HG03354 (cell line): ENCODE data around the gene MLXIP.
"Not testable (repeated sequence)": the region's sequence is repeated elsewhere in the genome, so short reads cannot be mapped to it uniquely, and the experiment has no call there.

ENCODE experiments used
- ATAC-seq: cut with Tn5 transposase; IDR thresholded peaks from one replicate; pipeline ENCODE4 v1.9.1; 2021; ENCODE audit warnings: mild to moderate bottlenecking; ENCODE audit not compliant: unreplicated experiment, poor library complexity, severe bottlenecking

MLXIP gene, protein sequence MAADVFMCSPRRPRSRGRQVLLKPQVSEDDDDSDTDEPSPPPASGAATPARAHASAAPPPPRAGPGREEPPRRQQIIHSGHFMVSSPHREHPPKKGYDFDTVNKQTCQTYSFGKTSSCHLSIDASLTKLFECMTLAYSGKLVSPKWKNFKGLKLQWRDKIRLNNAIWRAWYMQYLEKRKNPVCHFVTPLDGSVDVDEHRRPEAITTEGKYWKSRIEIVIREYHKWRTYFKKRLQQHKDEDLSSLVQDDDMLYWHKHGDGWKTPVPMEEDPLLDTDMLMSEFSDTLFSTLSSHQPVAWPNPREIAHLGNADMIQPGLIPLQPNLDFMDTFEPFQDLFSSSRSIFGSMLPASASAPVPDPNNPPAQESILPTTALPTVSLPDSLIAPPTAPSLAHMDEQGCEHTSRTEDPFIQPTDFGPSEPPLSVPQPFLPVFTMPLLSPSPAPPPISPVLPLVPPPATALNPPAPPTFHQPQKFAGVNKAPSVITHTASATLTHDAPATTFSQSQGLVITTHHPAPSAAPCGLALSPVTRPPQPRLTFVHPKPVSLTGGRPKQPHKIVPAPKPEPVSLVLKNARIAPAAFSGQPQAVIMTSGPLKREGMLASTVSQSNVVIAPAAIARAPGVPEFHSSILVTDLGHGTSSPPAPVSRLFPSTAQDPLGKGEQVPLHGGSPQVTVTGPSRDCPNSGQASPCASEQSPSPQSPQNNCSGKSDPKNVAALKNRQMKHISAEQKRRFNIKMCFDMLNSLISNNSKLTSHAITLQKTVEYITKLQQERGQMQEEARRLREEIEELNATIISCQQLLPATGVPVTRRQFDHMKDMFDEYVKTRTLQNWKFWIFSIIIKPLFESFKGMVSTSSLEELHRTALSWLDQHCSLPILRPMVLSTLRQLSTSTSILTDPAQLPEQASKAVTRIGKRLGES

DNA sequence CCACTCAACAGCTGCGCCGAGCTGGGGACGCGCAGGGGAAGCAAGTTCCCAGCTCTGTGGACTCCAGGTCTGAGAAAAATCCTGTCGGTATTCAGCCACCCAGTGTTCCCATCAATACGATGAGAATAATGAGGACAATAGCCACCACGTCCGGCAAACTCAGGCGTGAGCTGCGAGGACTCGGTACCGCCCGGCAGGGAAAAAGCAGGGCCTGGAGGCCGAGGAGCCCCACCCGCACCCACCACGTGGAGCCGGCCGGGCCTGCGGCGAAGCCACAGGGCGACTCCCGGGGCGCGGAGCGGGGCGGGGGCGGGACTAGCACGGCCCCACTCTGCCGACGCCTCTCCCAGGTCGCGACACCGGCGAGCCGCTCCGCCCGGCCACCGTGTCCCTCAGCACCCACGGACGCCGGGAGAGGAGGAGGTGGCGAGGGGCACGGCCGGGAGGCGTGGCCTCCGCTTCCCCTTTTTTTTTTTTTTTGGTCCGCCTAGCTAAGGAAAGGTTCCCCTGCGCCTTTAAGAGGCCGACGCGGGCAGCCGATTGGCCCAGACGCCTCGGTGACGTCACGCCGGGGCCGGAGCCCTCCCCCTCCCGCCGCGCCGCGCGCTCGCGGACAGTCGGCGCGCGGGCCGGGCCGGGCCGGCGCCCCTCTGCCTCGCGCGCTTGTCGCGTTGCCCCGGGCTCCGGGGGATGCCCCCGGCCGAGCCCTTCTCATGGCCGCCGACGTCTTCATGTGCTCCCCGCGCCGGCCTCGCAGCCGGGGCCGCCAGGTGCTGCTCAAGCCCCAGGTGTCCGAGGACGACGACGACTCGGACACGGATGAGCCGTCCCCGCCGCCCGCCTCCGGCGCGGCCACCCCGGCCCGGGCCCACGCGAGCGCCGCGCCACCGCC is at the start of gene MLXIP:
Gene MLXIP, plus strand, starts transcription at position 616 of the 892 bp plus-strand sequence. Its CDS starts 98 bp downstream, at position 714.
- ATAC-seq = peak; percentile 65

DNA sequence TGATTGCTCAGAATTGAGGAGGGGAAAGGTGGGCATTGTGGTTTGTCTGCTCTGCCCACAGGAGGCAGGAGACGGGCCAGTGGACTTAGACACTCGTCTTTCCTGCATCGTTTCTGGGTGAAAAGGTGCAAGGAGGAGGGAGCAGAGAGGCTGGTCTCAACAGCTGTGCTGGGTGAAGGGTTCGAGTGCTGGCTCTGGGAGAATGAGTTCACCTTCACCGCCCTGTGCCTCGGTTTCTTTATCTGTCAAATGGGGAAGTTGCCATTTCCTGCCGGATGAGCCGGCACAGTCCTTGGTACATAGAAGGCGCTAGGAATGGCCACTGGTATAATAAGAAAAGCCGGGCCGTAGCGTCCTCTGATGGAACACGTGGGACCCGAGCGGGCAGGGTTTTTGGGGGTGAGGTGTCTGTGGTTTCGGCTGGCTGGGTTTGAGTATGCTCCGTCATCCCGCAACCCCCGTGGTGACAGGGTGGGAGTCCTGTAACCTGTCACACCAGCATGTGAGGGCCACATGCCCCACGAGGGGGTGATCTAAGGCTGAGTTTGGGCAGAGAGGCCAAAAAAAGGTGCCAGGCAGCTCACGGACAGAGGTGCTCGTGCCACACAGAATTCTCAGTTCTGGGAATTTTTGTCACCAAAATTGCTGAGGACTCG is 49.5 kb upstream of the MLXIP start:
- peak; percentile 37 for ATAC-seq

DNA sequence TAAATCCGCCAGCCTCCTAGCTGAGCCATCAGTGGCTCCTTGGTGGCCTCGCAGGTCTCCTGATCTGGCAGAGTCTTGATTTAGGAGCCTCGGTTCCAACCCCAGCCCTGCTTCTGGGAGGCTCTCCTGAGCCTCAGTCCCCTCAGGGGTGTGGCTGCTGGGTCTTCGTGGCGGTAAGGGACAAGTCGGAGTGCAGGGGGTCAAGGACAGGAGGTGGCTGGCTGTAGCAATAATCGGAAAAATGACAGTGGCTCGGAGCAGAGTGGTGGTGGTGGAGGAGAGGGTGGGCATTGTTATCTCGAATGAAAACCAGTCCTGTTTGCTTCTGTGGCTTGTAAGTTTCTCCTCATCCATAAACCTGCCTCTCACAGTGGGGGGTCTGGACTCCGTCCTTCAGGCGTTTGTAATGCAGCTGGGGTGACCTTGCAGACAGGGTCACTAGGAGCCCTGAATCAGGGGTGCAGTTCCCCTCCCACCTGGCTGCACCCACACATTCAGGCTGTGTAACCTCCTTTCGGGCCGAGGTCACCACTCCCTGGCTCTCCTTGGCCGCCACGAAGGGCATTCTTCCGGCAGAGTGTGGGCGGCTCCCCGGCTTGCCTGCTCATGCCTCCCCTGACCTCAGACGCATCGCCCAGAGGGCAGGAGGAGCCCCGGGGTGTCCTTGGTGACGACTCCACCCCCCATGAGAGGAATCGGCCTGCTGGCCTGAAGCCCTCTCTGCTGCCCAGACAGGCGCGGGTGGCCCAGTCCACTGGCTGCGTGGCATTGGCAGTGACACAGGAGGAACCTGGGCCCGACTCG is 48.7 kb upstream of the MLXIP start:
- no peak for ATAC-seq

DNA sequence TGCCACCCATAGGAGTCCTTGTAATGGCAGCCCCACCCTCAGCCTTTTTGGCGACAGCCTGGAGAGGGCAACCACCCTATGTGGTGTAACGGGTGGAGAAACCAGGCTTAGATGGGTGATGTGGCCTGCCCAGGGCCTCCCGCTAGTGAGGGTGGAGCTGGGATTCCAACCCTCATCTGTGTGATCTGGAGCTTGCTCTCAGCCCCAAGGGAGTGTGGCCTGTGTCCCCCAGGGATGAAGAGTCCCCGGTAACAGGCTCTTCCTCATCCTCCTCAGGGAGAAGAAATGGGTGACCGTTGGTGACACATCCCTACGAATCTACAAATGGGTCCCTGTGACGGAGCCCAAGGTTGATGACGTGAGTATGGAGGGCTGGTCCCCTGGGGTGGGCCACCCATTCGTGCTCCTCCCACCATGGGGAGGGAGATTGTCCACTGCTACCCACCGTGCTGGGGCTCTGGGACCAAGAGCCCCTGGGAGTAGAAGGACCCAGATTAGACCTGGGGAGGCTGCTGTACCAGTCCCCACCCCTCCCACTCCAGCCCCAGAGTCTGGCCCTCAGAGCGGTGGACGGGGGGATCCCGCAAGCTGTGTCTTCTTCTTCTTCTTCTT is 48.0 kb upstream of the MLXIP start:
- ATAC-seq = no peak

DNA sequence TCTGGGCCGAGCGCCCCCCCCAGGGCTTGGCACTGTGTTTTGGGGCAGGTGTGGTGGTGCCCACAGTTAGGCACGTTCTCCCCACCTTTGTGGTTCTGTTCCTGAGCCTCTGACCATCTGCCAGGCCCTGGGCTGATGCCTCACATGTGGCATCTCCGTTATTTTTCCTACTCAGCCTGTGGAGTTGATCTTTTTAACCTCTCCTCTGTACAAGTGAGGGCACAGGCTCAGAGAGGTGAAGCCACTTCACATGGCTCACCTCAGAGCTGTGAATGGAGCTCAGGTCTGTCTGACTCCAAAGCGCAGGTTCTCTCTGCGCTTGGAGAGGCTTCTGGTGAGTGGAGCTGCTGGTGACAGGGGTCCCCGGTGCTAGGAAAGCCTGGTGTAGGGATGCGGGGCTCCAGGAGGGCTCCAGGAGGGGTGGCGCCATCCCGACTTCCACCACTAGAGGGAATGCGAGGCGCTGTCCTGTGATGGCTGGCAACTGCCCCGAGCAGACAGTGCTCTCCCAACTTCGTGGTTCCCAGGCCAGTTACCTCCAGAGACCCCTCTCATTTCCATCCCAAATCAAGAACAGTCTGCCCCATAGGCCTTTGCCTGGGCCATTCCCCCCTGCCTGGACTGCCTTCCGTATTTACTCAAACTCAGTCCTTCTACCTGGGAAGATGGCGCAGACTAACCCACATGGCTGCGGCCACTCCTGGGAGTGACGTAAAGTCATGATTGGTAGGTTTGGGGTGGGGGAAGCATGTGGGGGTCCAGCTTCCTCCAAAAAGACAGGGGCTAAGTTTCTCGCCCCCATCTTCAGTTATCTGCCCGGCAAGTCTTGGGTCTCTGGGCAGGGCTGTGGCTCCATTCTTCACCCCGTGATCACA is 47.0 kb upstream of the MLXIP start:
- ATAC-seq = no peak

DNA sequence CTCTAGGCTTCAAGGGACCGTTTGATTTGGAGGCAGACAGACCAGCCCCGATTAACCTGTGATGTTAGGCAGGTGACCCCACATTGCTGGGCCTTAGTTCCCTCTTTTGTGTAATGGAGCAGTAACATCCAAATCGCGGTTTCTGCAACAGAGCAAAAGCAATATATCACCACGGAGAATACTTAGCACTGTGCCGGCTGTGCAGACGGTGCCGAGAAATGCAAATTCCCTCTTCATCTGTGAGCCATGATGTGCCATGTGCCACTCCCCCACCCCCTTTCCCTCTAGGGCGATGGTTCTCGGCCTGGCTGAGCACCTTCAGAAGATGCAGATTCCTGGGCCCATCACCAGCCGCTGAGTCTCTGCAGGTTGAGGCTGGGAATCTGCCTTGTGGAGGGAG is 46.0 kb upstream of the MLXIP start:
- ATAC-seq = no peak

DNA sequence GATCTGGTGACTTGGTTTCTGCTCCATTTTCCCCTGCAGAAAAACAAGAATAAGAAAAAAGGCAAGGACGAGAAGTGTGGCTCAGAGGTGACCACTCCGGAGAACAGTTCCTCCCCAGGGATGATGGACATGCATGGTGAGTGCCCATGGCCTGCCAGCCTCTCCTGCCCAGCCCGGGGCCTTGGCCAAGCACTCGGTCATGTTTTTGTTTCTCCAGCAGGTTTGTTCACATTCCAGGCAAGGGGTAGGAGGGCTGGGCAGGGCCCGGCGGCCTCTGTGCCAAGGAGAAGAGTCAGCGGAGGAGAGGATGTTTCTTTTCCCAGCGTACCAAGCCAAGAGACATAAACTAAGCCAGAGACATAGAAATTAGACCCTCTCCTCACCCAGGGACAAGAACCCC is 43.3 kb upstream of the MLXIP start:
- ATAC-seq = no peak

DNA sequence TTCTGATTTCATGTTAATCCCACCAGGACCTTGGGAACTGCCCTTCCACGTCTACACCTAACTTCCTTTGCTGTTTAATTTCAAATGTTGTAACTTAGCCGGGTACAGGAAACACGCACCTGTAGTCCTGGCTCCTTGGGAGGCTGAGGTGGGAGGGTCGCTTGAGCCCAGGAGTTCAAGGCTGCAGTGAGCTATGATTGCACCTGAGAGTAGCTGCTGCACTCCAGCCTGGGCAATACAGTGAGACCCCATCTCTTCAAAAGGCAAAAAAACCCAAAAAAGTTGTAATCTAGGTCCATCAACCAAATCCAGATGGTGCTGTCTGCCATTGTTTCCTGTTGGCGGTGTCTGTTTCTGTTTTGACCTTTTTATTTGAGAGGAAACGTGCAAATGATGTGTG is 42.4 kb upstream of the MLXIP start:
- ATAC-seq = no peak

DNA sequence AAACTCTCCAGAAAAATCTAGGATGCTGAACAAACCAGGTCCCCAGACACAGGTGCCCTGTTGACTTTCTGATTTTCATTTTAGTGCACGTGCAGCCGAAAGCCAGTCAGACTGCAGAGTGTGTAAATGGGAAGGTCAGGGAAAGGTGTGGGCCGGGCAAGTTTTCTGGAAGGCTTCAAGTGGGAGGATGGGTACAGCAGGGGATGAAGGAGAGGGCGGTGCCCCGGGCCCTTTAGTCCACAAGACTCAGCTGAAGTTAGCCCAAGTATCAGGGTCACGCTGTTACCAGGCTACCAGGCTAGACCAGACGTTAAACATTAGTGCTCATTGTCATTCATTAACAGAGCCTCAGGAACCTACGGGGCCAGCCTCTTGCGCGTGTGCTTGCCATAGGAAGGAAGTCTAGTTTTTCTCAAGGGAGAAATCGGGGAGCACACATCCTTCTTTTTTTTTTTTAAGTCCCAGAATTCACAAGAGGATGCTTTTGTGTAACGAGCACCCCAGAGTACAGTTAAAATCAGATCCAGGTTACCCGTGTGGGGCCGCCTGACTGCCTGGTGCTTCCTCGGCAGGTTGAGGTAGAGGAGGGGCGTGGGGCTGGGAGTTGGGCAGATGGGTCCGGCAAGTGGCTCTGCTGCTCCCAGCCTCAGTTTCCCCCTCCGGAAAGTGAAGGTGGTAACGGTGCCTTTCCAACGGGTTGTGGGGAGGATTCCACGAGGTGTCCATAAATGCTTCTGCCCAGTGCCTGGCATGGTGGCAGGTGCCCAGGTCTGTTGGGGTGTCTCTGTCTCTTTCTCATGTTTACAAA is 37.8 kb upstream of the MLXIP start:
- peak; percentile 68 for ATAC-seq

DNA sequence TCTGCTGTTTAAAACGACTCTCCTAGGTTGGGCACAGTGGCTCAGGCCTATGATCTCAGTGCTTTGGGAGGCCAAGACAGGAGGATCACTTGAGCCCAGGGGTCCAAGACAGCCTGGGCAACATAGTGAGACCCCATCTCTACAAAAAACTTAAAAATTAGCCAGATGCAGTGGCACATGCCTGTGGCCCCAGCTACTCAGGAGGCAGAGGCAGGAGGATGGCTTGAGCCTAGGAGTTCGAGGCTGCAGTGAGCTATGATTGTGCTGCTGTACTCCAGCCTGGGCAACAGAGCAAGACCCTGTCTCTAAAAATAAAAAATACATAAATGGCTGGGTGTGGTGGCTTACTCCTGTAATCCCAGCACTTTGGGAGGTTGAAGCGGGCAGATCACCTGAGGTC is 37.1 kb upstream of the MLXIP start:
- not testable (repeated sequence) for ATAC-seq

DNA sequence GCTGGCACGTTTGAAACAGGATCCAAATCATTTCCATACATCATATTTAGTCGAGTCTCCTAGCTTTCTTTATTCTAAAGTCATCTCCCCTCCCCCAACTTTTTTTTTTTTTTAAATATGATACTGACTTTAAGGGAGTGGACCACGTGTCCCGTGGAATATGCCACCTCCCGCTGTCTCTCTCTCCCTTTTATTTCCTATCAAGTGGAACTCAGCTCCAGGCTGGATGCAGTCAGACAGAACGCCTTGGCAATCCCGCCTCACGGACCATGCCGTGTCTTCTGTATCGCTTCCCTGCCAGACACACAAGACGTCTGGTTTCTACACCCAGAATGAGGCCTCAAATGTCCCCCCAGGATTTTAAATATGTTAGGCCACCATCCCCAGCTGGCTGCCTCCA is 35.6 kb upstream of the MLXIP start:
- no peak for ATAC-seq

DNA sequence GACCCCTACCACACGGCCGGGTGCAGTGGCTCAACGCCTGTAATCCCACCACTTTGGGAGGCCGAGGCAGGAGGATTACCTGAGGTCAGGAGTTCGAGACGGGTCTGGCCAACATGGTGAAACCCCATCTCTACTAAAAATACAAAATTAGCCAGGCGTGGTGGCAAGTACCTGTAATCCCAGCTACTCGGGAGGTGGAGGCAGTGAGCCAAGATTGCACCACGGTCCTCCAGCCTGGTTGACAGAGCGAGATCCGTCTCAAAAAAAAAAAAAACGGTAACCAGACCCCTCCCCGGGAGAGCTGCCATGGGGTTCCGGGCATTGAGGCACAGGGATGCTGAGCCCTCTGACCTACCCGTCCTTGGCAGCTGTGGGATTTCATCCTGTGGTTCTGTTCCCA is 35.1 kb upstream of the MLXIP start:
- no peak for ATAC-seq

DNA sequence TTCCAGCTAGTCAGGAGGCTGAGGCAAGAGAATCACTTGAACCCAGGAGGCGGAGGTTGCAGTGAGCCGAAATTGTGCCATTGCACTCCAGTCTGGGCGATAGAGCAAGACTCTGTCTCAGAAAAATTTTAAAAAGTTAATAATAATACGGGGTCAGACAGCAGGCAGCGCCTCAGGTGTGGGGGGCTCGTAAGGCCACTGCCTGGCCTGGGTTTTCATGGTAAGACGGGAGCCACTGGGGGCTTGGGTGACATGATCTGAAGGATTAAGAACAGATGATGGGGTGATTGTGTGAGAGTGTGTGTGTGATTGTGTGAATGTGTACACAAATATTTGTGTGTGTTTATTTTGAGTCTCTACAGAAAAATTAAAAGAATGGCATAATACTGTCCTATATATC is 33.3 kb upstream of the MLXIP start:
- ATAC-seq = no peak

DNA sequence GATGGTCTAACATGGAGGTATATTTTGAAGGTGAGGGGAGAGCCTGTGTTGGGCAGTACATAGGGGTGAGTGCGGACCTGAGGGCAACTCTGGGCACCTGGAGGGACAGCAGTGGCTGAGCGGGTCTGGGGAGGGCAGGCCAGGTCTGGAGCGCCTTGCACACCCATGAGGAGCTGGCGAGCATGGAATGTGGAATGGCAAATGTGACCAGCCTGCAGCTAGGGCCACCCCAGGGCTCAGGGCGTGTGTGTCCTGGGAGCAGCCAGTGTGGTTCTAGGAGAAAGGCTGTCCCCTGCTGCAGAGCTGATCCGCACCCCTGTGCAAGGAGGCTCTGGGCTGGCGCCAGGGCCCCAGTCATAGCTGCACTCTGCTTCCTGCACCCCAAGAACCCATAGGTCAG is 32.4 kb upstream of the MLXIP start:
- ATAC-seq = no peak

DNA sequence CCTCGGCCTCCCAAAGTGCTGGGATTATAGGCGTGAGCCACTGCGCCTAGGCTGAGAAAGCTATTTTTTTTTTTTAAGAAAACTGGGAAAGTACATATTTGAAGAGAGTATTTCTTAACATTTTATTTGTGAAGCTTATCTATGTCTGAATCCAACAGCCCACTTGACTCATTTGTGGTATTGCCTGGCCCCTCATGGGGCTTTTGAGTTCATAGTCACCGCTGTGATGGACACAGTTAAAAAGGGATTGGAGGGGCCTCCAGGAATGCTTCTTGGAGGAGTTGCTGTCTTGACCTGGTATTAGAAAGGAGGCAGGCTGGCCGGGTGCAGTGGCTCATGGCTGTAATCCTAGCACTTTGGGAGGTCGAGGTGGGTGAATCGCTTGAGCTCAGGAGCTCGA is 30.4 kb upstream of the MLXIP start:
- no peak for ATAC-seq

DNA sequence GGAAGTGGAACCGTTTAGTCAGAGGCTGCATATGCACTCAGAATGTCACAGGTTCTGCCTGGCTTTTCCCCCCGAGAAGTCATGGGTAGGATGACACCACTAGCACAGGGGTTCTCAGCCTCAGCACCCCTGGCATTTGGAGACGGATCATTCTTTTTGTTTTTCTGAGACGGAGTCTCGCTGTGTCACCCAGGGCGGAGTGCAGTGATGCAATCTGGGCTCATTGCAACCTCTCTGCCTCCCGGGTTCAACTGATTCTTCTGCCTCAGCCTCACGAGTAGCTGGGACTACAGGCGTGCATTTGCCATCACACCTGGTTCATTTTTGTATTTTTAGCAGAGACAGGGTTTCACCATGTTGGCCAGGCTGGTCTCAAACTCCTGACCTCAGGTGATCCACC is 28.7 kb upstream of the MLXIP start:
- ATAC-seq = no peak

DNA sequence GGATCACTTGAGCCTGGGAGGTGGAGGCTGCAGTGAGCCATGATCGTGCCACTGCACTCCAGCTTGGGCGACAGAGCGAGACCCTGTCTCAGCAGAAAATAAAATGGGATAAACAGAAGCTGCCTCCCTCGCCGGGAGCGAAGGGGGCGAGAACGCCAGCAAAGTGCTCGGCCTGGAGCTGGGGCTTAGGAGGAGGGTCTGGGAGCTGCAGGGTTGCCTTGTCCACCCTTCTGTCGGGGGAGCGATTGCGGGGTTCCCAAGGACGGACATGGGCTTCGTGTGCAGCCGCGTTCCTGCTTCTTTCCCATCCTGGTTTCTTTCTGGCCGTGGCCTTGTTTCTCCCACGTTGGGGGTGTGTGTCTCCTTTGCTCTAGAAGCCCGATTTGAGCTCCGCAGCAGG is 27.9 kb upstream of the MLXIP start:
- no peak for ATAC-seq
